OCI-LY7 (cell line): ENCODE measurements around the gene ZNF639.

Experiments used
- EZH2phosphoT487 ChIP-seq: fragments of 200-600 bp; sonication (generic); IDR thresholded peaks from 2 replicates; pipeline ENCODE4 v1.6.1; 2018; ENCODE audit warnings: low read depth, borderline replicate concordance, mild to moderate bottlenecking, mixed run types, antibody characterized with exemption, low read length, moderate library complexity, mixed read lengths
- TF ChIP-seq, protein P1 (sequence below): fragments of 200-600 bp; sonication (generic); conservative IDR thresholded peaks from 2 replicates; pipeline ENCODE4 v1.5.1; 2014; ENCODE audit warnings: mild to moderate bottlenecking, antibody characterized with exemption, low read length, moderate library complexity, mixed read lengths

DNA sequence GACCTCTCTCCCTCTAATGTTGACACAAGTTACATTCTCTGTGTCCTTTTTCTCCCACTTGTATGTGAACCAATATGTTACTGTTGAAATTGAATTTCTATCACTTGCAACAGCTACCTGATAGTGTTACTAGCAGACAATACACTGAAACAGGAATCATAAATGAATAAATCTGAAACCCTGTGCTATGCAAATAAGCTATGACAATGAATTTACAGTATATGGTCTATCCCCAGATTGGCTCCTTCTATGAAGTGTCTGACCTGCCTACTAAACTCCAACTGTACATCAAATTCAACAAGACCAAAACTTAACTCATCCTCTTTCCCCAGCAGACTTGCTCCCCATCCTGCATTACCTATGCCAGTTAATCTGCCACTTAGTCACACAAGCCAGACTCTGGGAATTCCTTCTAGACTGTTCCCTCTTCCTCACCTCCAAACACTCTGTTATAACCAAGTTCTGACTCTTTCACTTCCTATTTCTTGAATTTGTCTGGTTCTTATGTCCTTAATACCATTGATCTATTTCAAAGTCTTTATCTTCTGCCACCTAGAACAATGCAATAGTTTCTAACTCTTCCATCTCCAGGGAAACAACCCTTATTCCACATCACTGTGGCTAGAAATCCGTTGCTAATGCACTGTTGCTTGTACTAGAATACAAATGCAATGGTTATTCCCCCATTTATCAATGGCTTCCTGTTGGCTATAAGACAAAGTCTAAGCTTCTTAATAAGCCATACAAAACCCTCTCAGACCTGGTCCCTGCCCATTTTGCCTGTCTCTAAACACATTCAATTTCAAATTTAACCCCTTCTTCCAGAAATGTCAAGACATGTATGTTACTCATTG is 13.4 kb upstream of the ZNF639 start:
- TF ChIP-seq, protein P1, sequence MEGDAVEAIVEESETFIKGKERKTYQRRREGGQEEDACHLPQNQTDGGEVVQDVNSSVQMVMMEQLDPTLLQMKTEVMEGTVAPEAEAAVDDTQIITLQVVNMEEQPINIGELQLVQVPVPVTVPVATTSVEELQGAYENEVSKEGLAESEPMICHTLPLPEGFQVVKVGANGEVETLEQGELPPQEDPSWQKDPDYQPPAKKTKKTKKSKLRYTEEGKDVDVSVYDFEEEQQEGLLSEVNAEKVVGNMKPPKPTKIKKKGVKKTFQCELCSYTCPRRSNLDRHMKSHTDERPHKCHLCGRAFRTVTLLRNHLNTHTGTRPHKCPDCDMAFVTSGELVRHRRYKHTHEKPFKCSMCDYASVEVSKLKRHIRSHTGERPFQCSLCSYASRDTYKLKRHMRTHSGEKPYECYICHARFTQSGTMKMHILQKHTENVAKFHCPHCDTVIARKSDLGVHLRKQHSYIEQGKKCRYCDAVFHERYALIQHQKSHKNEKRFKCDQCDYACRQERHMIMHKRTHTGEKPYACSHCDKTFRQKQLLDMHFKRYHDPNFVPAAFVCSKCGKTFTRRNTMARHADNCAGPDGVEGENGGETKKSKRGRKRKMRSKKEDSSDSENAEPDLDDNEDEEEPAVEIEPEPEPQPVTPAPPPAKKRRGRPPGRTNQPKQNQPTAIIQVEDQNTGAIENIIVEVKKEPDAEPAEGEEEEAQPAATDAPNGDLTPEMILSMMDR = no peak
- no peak for TF ChIP-seq EZH2phosphoT487
